HepG2 (cell line): ENCODE data around the gene LDAH. TPM values are rescaled to one million over a fixed set of nuclear protein-coding genes. Genes with fewer than 3 reads are reported as not detected.

ENCODE experiments used
- BRCA1 ChIP-seq: sonication (generic); formaldehyde crosslinking; IDR thresholded peaks from 2 replicates; pipeline ENCODE4 v1.4.0; 2020; ENCODE audit warnings: missing genetic modification reagents
- NCOA5 ChIP-seq: sonication (generic); formaldehyde crosslinking; IDR thresholded peaks from 2 replicates; pipeline ENCODE4 v1.4.0; 2020; ENCODE audit warnings: missing genetic modification reagents
- PPARG ChIP-seq: conservative IDR thresholded peaks from 2 replicates; pipeline ENCODE4 v1.6.1; 2016; ENCODE audit warnings: missing biosample characterization, missing genetic modification reagents
- PRDM4 ChIP-seq: sonication (generic); formaldehyde crosslinking; IDR thresholded peaks from 2 replicates; pipeline ENCODE4 v1.9.0; 2021; ENCODE audit warnings: missing genetic modification reagents, borderline replicate concordance
- RBFOX2 ChIP-seq: fragments of 200-400 bp; formaldehyde crosslinking; IDR thresholded peaks from 2 replicates; pipeline ENCODE4 v1.6.1; 2017; ENCODE audit warnings: low read depth, mild to moderate bottlenecking, low read length
- SRY ChIP-seq: sonication (generic); formaldehyde crosslinking; IDR thresholded peaks from 2 replicates; pipeline ENCODE4 v1.8.0; 2022; ENCODE audit warnings: mild to moderate bottlenecking, missing genetic modification reagents
- TIGD3 ChIP-seq: sonication (generic); formaldehyde crosslinking; IDR thresholded peaks from 2 replicates; pipeline ENCODE4 v1.5.1; 2020; ENCODE audit warnings: mild to moderate bottlenecking, missing genetic modification reagents, borderline replicate concordance
- ZFP36L1 ChIP-seq: sonication (generic); formaldehyde crosslinking; IDR thresholded peaks from 2 replicates; pipeline ENCODE4 v1.8.0; 2022; ENCODE audit warnings: mild to moderate bottlenecking, missing genetic modification reagents, moderate library complexity
- ZKSCAN1 ChIP-seq: fragments of 150-350 bp; IDR thresholded peaks from 2 replicates; pipeline ENCODE4 v1.6.1; 2014; ENCODE audit warnings: low read length
- ZNF513 ChIP-seq: sonication (generic); formaldehyde crosslinking; conservative IDR thresholded peaks from 2 replicates; pipeline ENCODE4 v1.5.0; 2020; ENCODE audit warnings: missing genetic modification reagents
- ZNF577 ChIP-seq: sonication (generic); formaldehyde crosslinking; IDR thresholded peaks from 2 replicates; pipeline ENCODE4 v1.4.0; 2020; ENCODE audit warnings: mild to moderate bottlenecking, low read depth, missing genetic modification reagents, borderline replicate concordance
- ZNF609 ChIP-seq: sonication (generic); formaldehyde crosslinking; IDR thresholded peaks from 2 replicates; pipeline ENCODE4 v1.4.0; 2020; ENCODE audit warnings: mild to moderate bottlenecking, missing genetic modification reagents, borderline replicate concordance
- ZNF616 ChIP-seq: sonication (generic); formaldehyde crosslinking; IDR thresholded peaks from 2 replicates; pipeline ENCODE4 v1.5.0; 2020; ENCODE audit warnings: low read depth, mild to moderate bottlenecking, missing genetic modification reagents
- ZNF619 ChIP-seq: sonication (generic); formaldehyde crosslinking; IDR thresholded peaks from 2 replicates; pipeline ENCODE4 v1.4.0; 2020; ENCODE audit warnings: mild to moderate bottlenecking, missing genetic modification reagents
- ZNF709 ChIP-seq: sonication (generic); formaldehyde crosslinking; IDR thresholded peaks from 2 replicates; pipeline ENCODE4 v1.5.0; 2020; ENCODE audit warnings: mild to moderate bottlenecking, missing genetic modification reagents
- ZNF749 ChIP-seq: sonication (generic); formaldehyde crosslinking; IDR thresholded peaks from 2 replicates; pipeline ENCODE4 v1.8.0; 2022; ENCODE audit warnings: mild to moderate bottlenecking, missing genetic modification reagents, moderate library complexity, borderline replicate concordance
- polyA plus RNA-seq, 8 experiments: library from polyadenylated mRNA; depleted of rRNA in 3 of 8; stranded (reverse) in 7 of 8; unstranded in 1 of 8; fragments of >200 nt; fragmentation: Illumina TruSeq in 4 of 8; extraction: Trizol in 4 of 8; gene quantifications; 2 replicates each; pipeline versions ENCODE4 v1.2.1 to v1.2.3, GENCODE V29; 2011 to 2016; ENCODE audit warnings: low read depth in 4 of 8, missing spikeins in 1 of 8, mixed read lengths in 1 of 8; ENCODE audit not compliant: insufficient read depth in 1 of 8
- total RNA-seq, 5 experiments: library from RNA; depleted of rRNA; stranded (reverse); fragments of >200 nt; fragmentation: Illumina TruSeq; extraction: Trizol; gene quantifications; 2 replicates each; pipeline ENCODE4 v1.2.3, GENCODE V29; 2016; ENCODE audit warnings: low read depth in 1 of 5

The LDAH gene
- total and polyA plus RNA-seq, 2 of the 13 experiments (the other 11 are each of a cell fraction or from before 2014, with no cell fraction given): 28.8 to 46.2 TPM

DNA sequence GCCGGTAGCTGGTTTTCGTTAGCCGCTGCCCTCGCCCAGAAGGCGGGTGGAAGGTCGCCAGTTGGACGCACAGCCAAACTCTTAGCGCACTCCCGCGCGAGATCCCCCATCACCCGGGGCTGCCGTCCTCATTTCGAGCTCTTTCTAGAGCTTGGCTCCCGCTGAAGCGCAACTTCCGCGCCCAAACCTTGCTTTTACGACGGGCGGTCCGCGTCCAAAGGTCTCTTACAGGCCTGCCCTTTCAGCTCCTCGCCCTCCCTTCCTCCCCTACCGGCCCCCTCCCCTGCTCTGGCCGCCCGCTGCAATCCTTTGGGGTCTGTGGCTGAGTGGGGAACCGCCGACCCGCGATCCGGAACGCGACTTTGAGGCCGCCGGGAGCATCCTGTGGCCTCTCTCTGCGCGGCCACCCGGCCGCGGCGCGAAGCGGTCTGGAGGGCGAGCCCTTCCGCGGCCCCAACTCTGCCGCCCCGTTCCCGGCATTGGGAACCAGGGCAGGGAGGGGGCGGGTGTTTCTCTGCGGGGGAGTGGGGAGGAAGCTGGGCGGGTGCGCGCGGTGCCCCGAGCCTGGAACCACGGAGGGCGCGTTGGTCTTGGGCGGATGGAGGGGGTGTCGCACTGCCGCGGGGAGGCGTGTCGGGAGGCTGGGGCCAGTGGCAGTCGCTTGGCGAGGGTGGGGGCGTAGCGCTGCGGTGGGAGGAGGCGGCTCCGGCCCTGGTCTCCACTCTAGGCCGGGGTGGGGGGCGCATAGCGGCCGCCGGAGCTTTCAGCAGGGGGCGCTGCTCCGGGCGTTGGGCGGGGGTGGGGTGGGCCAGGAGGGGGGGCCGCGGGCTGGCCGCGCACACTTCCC lies 156.4 kb downstream of the LDAH start, which contains the start of gene GDF7 (continued):
- TF ChIP-seq ZNF609 (CRISPR knock-in tag) (peak; percentile 65), ZNF709 (CRISPR knock-in tag) (no peak), PPARG (CRISPR knock-in tag) (no peak), ZNF616 (CRISPR knock-in tag) (no peak), ZNF749 (CRISPR knock-in tag) (peak; percentile 66; the same call in 1 of the 2 replicates), ZNF577 (CRISPR knock-in tag) (no peak), BRCA1 (CRISPR knock-in tag) (no peak), TIGD3 (CRISPR knock-in tag) (no peak), RBFOX2 (peak; percentile 82), ZNF619 (CRISPR knock-in tag) (0 out of 2 replicates have a peak, but pooled peaks have one; percentile 65), ZFP36L1 (CRISPR knock-in tag) (no peak), NCOA5 (CRISPR knock-in tag) (no peak), ZNF513 (CRISPR knock-in tag) (no peak), SRY (CRISPR knock-in tag) (peak; percentile 48; the same call in 1 of the 2 replicates), ZKSCAN1 (no peak), PRDM4 (CRISPR knock-in tag) (no peak)
